CD4-positive, alpha-beta T cell treated with Interleukin-17A for 1 hour (primary cell): Measurements from ENCODE around the gene UBE2J2.

Experiments used
- DNase-seq: peaks from one replicate; pipeline ENCODE4 v3.0.0-alpha.2; 2020

UBE2J2 gene

DNA sequence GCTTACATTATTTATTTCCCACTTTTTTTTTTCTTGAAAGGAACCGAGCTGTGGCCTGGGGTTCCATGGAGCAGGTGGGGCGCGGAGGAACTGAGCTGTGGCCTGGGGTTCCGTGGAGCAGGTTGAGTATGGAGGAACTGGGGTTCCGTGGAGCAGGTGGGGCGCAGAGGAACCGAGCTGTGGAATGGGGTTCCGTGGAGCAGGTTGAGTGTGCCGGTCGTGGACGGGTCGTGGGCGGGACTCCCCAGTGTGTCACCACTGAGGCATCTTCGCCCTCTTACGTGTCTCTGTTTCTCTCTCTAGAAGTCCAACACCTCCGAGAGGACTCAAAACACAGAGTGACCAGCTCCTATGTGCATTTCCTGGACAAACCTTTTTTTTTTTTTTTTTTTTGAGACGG lies 5.4 kb upstream of the UBE2J2 start:
- no peak for DNase-seq

DNA sequence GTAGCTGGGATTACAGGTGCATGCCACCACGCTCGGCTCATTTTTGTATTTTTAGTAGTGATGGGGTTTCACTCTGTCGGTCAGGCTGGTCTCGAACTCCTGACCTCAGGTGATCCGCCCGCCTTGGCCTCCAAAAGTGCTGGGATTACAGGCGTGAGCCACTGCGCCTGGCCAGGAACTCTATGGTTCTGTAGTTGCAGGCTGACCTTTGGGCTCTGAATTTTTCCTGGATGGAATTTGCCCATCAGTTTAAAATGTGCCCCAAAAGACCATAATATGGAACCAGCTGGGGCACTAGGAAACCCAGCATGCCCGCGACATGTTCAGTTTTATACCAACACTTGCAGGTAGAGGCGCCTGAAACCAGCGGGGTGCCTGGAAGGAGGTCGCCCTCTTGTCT lies 5.0 kb upstream of the UBE2J2 start:
- DNase-seq = no peak

DNA sequence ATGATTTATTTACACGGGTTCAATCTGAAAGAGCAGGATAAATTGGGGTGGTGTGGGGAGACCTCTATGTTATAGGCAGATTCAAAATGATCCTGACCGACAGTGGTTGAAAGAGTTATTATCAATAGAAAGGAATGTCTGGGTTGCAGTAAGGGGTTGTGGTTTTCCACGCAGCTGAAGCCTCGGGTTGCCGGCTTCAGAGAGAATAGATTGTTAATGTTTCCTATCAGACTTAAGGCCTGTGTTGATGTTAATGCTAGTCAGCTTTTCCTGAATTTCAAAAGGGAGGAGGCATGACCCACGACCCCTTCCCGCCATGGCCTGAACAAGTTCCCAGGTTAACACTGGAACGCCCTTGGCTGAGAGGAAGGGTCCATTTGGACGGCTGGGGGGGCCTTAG lies 2.2 kb upstream of the UBE2J2 start:
- DNase-seq = no peak

- no peak for DNase-seq
These were observed 1.3 kb upstream of the UBE2J2 start for GRCh38 chr1:1274931-1275431.

DNA sequence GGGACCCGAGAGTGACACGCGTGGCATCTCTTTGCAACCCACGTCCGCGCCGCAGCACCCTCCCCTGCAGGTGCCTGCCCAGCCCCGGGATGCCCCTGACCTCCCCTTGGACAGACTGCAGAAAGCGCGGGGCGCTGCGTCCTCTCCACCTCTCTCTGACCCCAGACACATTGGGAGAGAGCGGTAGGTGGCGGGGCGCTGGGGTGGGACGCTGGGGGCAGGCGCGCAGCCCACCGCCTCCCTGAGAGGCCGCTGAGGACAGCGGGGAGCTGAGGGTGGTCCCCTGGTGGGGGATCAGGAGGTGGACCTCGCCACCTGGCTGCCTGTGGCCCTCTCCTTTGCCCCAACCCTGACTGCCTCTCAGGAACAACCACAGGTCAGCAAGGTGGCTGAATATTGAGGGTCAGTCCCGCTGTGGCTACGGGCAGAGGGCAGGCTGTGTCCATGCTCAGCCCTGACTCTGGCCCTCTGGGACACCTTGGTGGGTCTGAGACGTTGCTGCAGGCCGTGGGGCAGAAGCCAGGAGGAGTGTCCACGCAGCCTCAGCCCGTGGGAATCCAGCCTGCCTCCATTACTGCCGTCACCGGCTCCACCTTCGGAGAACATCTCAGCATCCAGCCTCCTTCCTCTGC lies 761 bp upstream of the UBE2J2 start:
- no peak for DNase-seq

DNA sequence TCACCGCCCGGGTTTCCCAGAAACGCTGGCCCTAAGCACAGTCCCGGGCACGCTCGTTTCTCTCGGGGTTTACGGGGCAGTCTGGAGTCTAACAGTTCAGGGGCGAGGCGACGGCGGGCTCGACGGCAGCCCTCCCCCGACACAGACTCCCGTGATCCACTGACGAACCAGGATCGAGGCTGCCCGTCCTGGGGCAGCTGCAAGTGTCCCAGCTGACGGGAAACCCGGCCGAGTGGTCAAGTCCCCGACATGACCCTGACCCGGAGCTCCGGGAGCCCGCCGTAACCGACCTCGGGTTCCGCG lies 494 bp downstream of the UBE2J2 start:
- no peak for DNase-seq

DNA sequence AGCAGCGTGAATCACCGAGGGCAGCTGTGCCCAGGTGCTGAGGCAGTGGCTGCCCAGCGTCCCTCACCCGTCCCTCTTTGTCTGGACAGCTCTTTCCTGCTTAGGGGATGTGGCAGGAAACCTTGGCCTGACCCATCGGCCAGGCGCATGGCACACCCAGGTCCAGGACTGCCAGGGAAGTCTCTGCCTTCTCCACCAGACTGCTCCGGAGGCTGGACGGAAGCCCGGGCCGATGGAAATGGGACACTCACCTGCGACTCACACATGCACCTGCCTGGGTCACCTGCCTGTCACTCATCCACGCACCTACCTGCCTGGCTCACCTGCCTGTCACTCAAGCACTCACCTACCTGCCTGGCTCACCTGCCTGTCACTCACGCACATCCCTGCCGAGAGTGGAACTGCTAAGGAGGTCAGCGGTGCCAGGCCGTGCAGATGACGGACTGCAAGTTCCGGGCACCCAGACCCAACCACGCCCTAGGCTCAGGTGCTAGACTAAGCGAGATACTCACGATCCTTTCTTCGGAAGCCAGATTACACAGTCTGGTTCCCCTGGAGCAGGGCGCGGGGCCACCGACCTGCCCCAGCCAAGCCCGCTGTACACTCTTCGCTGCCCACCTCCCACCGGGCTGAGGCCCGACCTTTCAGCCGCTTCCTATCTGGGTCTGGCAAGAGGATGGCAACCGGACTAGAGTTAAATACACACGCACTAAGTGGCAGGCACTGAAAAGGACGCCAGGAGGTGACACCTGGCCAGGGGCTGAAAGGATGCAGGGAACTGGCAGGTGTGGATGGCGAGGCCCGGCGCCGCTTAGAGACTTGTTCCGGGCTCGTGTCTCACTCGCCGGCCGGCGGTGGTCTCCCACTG lies 1.1 kb downstream of the UBE2J2 start:
- DNase-seq = no peak

- DNase-seq = no peak
These were observed 2.8 kb downstream of the UBE2J2 start for GRCh38 chr1:1270813-1271212.

- no peak for DNase-seq
These were observed 5.4 kb downstream of the UBE2J2 start for GRCh38 chr1:1268284-1268682.

DNA sequence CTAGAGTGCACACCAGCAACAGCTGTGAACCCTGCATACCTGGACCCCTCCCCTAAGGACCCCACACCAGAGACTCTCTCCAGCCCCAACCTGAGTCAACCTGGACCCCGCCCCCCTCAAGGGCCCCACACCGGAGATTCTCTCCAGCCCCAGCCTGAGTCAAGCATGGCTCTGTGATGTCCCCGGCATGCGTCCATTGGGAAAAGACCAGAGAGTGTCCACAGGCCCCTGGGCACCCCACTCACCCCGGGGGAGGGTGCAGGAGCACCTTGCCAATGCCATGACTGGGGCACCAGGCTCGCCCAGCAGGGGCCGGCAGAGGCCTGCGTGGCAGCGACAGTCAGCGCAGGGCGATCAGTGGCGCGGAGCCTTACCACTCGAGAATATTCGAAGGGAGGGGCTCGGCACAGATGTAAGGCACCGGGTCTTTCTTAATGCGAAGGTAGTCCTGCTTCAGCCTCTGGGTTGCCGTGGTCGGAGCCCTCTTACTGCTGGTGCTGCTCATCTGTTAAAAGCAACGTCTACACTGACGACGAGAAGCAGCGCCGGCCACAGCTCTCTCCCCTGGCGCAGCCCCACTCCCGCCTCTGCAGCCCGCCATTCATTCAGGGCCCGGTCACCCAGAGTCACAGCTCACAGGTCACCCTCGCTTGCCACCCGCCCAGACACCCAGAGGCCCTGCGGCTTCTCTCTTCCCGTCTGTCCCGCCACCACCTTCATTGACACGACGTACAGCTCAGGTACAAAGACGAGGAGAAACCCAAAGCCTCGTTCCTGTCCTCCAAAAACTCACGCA lies 6.0 kb downstream of the UBE2J2 start:
- DNase-seq = no peak

DNA sequence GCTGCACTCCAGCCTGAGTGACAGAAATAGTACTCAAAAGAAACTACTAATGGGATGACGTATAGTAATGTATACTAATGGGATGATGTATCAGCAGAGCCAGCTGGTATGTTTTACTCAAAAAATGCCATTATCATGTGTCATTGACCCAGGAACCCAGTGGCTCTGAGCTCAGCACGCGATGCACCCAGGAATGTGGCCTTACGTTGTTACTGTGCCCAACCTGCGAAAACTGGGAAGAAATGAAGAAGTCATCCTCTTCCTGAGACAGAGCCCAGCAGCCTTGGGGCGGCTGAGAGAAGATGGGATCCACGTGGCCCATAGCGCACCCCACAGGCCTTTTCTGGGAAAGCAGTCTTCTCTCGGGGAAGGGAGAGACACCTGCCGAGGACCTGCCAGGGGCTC lies 8.8 kb downstream of the UBE2J2 start:
- DNase-seq = peak; percentile 17

DNA sequence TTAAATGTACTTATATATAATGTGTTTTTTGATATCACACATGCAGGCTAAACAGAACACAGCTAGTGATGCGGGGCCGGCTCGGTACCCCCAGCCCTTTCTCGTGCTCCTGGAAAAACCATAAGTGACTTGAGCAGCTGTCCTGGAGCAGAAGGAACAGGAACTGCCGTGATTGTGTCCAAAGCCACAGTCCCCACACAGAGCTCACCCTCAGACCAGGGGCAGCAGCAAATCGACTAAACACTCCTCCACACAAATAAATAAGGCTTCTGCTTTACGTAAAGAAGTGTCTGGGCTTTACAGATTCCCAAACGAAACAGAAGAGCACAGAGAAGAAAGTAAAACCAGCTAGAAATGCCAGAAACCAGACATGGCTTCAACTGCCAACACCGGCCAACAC lies 9.6 kb downstream of the UBE2J2 start:
- no peak for DNase-seq

GRCh38 chr1:1262758-1263157 lies 10.9 kb downstream of the UBE2J2 start:
- no peak for DNase-seq

GRCh38 chr1:1262071-1262470 lies 11.6 kb downstream of the UBE2J2 start:
- no peak for DNase-seq

GRCh38 chr1:1260843-1261560 lies 12.7 kb downstream of the UBE2J2 start:
- peak; percentile 13 for DNase-seq

DNA sequence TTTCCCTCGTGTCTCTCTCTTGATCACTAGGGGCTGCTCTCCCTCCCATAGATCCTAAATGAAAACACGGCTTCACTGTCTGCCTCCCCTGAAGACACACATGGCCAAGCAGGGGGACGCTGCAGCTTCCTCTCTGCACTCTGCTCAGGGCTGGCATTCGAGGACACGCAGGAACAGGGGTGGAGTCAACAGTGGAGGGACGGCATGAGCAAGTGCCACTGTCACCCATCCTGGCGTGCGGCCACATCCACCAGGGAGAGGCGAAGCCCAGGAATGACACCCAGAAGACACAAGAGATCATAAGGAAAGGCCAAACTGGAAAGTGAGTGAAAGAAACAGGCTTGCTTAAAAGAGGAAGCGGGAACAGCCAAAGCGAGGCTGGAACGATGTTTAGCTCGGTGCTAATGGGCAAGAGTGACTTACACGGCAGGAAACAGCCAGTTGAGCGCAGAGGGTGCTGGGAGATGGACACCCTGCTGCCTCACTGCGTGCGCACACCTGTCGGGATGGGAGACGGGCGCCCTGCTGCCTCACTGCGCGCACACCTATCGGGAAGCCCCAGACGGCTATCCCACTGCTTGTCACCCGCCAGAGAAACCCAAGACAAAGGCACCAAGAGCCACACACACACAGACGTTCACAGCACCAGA lies 13.6 kb downstream of the UBE2J2 start:
- DNase-seq = no peak

DNA sequence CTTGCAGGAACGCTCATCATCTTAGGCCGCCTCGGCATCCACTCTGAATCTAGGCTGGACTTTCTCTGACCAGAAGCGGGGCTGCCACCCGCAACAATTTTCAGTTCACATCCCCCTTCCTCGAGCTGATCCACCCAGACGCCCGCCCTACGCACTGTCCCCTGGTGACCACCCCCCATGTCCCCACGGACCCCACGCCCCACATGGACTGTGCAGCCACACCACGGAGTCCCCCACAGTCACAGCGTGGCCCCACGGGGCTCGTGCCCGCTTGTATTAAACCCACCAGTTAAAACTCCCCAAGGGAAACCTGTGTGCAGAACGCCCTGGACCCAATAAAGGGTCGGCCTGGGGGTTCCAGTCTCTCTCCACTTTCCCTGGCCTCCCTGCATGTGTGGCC lies 14.1 kb downstream of the UBE2J2 start:
- no peak for DNase-seq

DNA sequence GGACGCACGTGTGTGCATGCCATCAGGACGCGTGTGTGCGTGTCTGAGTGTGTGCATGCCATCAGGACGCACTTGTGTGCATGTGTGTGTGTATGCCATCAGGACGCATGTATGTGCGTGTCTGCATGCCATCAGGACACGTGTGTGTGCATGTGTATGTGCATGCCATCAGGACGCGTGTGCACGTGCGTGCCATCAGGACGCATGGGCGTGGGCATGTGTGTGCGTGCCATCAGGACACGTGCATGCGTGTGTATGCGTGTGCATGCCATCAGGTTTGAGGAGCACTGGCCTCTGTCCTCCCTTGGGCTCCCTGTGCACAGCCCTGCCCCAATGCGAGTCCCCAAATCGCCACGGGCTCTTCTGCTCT lies 14.6 kb downstream of the UBE2J2 start:
- no peak for DNase-seq

GRCh38 chr1:1256956-1257871 lies 16.4 kb downstream of the UBE2J2 start:
- DNase-seq = no peak

- DNase-seq = no peak
These were observed 18.0 kb downstream of the UBE2J2 start for GRCh38 chr1:1255611-1256010.

DNA sequence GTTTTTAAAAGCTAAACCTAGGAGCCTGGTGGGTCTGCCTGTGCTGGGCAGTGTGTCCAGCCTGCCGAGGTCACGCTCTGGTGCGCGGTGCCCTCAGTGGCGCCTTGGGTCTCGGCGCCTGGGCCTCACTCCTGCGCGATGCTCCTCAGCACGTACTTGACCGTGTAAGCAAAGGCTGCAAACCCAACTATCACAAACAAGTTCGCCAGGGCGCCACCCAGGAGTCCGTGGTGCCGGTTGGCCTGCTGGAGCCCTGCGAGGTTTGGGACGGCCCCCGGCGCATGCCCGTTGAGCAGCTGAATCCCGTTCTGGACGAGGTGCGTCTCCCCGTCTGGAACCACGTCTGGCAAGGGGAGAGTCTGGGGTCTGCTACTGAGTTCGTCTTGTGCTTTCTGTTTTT lies 18.6 kb downstream of the UBE2J2 start:
- DNase-seq = no peak

DNA sequence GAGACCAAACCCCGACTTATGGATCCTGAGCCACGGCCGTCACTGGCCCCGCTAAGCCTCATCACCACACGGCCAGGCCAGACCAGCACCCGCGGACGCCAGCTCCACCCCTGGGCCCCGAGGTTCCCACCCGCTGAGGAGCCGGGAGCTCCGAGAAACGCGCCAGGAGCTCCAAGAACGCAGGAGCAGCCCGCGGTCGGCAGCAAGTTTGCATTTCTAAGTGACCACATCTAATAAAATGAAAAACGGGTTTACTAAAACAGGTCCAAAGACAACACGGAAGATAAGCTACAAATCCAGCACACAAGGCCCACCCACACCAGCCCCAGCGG lies 19.0 kb downstream of the UBE2J2 start:
- DNase-seq = no peak
